HepG2 (cell line): ENCODE measurements around the gene ESYT3. TPM values are rescaled to one million over a fixed set of nuclear protein-coding genes. Genes with fewer than 3 reads are reported as not detected.

Experiments
- MXD4 ChIP-seq: IDR thresholded peaks from 2 replicates; pipeline ENCODE4 v1.6.1; 2016; ENCODE audit warnings: mild to moderate bottlenecking, missing biosample characterization, missing genetic modification reagents
- REL ChIP-seq: sonication (generic); formaldehyde crosslinking; conservative IDR thresholded peaks from 2 replicates; pipeline ENCODE4 v1.8.0; 2022; ENCODE audit warnings: mild to moderate bottlenecking, missing genetic modification reagents, moderate library complexity
- ZNF143 ChIP-seq: sonication (generic); formaldehyde crosslinking; IDR thresholded peaks from 2 replicates; pipeline ENCODE4 v1.4.0; 2020; ENCODE audit warnings: missing genetic modification reagents
- ZNF468 ChIP-seq: sonication (generic); formaldehyde crosslinking; IDR thresholded peaks from 2 replicates; pipeline ENCODE4 v1.8.0; 2022; ENCODE audit warnings: mild to moderate bottlenecking, moderate library complexity, missing genetic modification reagents
- ZNF570 ChIP-seq: sonication (generic); formaldehyde crosslinking; IDR thresholded peaks from 2 replicates; pipeline ENCODE4 v1.4.0; 2020; ENCODE audit warnings: mild to moderate bottlenecking, missing genetic modification reagents, borderline replicate concordance
- ZNF839 ChIP-seq: sonication (generic); formaldehyde crosslinking; IDR thresholded peaks from 2 replicates; pipeline ENCODE4 v1.4.0; 2020; ENCODE audit warnings: missing genetic modification reagents, mild to moderate bottlenecking, borderline replicate concordance
- polyA plus RNA-seq, 8 experiments: library from polyadenylated mRNA; depleted of rRNA in 3 of 8; stranded (reverse) in 7 of 8; unstranded in 1 of 8; fragments of >200 nt; fragmentation: Illumina TruSeq in 4 of 8; extraction: Trizol in 4 of 8; gene quantifications; 2 replicates each; pipeline versions ENCODE4 v1.2.1 to v1.2.3, GENCODE V29; 2011 to 2016; ENCODE audit warnings: low read depth in 4 of 8, missing spikeins in 1 of 8, mixed read lengths in 1 of 8; ENCODE audit not compliant: insufficient read depth in 1 of 8
- total RNA-seq, 5 experiments: library from RNA; depleted of rRNA; stranded (reverse); fragments of >200 nt; fragmentation: Illumina TruSeq; extraction: Trizol; gene quantifications; 2 replicates each; pipeline ENCODE4 v1.2.3, GENCODE V29; 2016; ENCODE audit warnings: low read depth in 1 of 5
- TF ChIP-seq, protein P1 (sequence below): sonication (generic); formaldehyde crosslinking; IDR thresholded peaks from 2 replicates; pipeline ENCODE4 v1.5.1; 2020; ENCODE audit warnings: mild to moderate bottlenecking, missing genetic modification reagents, borderline replicate concordance
- TF ChIP-seq, protein P2 (sequence below): sonication (generic); formaldehyde crosslinking; IDR thresholded peaks from 2 replicates; pipeline ENCODE4 v1.5.0; 2020; ENCODE audit warnings: missing genetic modification reagents
- TF ChIP-seq, protein P3 (sequence below): sonication (generic); formaldehyde crosslinking; conservative IDR thresholded peaks from 2 replicates; pipeline ENCODE4 v1.8.1; 2023; ENCODE audit warnings: missing genetic modification reagents
- TF ChIP-seq, protein P4 (sequence below), 2 experiments: fragments of 450-650 bp in 1 of 2; sonication (generic) in 1 of 2; formaldehyde crosslinking in 1 of 2; IDR thresholded peaks; 2 replicates each; pipeline versions ENCODE4 v1.6.1 to v1.8.0; 2016 to 2022; ENCODE audit warnings: antibody characterized with exemption in 1 of 2, mild to moderate bottlenecking in 1 of 2, missing genetic modification reagents in 1 of 2
- TF ChIP-seq, protein P5 (sequence below): sonication (generic); formaldehyde crosslinking; IDR thresholded peaks from 2 replicates; pipeline ENCODE4 v1.4.0; 2020; ENCODE audit warnings: low read depth, mild to moderate bottlenecking, missing genetic modification reagents
- TF ChIP-seq, protein P6 (sequence below): sonication (generic); formaldehyde crosslinking; IDR thresholded peaks from 2 replicates; pipeline ENCODE4 v1.4.0; 2020; ENCODE audit warnings: missing genetic modification reagents
- TF ChIP-seq, protein P7 (sequence below): IDR thresholded peaks from 2 replicates; pipeline ENCODE4 v1.6.1; 2016; ENCODE audit warnings: missing genetic modification reagents, missing compliant biosample characterization

Gene ESYT3
- total and polyA plus RNA-seq, 2 of the 13 experiments (the other 11 are each of a cell fraction or from before 2014, with no cell fraction given) = 1.5 to 4.1 TPM

DNA sequence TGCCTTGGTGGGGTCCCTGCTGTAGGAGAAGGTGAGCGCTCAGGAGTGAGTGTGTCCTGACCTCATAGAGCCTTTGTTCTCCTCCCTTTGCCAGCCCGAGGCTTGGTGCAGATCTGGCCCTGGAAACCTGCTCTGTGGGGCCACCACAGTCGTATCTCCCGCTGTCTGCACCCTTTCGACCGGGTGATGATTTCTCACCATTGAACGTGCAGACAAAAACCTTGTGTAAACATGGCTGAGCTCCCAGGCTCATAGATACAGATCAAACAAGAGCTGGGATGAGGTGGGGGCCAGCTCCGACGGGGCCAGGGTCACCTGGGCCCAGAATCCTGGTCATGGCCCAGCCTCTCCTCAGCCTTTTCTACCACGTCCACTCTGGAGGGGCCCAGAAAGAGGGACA lies 34.6 kb upstream of the ESYT3 start (continued):
- TF ChIP-seq, protein P1, sequence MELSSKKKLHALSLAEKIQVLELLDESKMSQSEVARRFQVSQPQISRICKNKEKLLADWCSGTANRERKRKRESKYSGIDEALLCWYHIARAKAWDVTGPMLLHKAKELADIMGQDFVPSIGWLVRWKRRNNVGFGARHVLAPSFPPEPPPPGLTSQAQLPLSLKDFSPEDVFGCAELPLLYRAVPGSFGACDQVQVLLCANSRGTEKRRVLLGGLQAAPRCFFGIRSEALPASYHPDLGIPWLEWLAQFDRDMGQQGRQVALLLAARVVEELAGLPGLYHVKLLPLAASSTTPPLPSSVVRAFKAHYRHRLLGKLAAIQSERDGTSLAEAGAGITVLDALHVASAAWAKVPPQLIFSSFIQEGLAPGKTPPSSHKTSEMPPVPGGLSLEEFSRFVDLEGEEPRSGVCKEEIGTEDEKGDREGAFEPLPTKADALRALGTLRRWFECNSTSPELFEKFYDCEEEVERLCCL (CRISPR knock-in tag) = no peak
- TF ChIP-seq ZNF839 (CRISPR knock-in tag) (no peak), ZNF143 (CRISPR knock-in tag) (no peak), ZNF570 (no peak), ZNF468 (CRISPR knock-in tag) (no peak), MXD4 (CRISPR knock-in tag) (no peak), REL (CRISPR knock-in tag) (no peak)
- TF ChIP-seq, protein P2, sequence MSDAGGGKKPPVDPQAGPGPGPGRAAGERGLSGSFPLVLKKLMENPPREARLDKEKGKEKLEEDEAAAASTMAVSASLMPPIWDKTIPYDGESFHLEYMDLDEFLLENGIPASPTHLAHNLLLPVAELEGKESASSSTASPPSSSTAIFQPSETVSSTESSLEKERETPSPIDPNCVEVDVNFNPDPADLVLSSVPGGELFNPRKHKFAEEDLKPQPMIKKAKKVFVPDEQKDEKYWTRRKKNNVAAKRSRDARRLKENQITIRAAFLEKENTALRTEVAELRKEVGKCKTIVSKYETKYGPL (CRISPR knock-in tag) = no peak
- TF ChIP-seq, protein P3, sequence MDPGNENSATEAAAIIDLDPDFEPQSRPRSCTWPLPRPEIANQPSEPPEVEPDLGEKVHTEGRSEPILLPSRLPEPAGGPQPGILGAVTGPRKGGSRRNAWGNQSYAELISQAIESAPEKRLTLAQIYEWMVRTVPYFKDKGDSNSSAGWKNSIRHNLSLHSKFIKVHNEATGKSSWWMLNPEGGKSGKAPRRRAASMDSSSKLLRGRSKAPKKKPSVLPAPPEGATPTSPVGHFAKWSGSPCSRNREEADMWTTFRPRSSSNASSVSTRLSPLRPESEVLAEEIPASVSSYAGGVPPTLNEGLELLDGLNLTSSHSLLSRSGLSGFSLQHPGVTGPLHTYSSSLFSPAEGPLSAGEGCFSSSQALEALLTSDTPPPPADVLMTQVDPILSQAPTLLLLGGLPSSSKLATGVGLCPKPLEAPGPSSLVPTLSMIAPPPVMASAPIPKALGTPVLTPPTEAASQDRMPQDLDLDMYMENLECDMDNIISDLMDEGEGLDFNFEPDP (CRISPR knock-in tag) = no peak
- TF ChIP-seq, protein P4, sequence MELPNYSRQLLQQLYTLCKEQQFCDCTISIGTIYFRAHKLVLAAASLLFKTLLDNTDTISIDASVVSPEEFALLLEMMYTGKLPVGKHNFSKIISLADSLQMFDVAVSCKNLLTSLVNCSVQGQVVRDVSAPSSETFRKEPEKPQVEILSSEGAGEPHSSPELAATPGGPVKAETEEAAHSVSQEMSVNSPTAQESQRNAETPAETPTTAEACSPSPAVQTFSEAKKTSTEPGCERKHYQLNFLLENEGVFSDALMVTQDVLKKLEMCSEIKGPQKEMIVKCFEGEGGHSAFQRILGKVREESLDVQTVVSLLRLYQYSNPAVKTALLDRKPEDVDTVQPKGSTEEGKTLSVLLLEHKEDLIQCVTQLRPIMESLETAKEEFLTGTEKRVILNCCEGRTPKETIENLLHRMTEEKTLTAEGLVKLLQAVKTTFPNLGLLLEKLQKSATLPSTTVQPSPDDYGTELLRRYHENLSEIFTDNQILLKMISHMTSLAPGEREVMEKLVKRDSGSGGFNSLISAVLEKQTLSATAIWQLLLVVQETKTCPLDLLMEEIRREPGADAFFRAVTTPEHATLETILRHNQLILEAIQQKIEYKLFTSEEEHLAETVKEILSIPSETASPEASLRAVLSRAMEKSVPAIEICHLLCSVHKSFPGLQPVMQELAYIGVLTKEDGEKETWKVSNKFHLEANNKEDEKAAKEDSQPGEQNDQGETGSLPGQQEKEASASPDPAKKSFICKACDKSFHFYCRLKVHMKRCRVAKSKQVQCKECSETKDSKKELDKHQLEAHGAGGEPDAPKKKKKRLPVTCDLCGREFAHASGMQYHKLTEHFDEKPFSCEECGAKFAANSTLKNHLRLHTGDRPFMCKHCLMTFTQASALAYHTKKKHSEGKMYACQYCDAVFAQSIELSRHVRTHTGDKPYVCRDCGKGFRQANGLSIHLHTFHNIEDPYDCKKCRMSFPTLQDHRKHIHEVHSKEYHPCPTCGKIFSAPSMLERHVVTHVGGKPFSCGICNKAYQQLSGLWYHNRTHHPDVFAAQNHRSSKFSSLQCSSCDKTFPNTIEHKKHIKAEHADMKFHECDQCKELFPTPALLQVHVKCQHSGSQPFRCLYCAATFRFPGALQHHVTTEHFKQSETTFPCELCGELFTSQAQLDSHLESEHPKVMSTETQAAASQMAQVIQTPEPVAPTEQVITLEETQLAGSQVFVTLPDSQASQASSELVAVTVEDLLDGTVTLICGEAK (IDR thresholded peaks at IDR 0.05) = no peak
- TF ChIP-seq, protein P4 (CRISPR knock-in tag; IDR thresholded peaks at IDR 0.05) = no peak
- TF ChIP-seq, protein P5, sequence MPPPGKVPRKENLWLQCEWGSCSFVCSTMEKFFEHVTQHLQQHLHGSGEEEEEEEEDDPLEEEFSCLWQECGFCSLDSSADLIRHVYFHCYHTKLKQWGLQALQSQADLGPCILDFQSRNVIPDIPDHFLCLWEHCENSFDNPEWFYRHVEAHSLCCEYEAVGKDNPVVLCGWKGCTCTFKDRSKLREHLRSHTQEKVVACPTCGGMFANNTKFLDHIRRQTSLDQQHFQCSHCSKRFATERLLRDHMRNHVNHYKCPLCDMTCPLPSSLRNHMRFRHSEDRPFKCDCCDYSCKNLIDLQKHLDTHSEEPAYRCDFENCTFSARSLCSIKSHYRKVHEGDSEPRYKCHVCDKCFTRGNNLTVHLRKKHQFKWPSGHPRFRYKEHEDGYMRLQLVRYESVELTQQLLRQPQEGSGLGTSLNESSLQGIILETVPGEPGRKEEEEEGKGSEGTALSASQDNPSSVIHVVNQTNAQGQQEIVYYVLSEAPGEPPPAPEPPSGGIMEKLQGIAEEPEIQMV (CRISPR knock-in tag) = peak; percentile 46; the same call in 1 of the 2 replicates
- TF ChIP-seq, protein P6, sequence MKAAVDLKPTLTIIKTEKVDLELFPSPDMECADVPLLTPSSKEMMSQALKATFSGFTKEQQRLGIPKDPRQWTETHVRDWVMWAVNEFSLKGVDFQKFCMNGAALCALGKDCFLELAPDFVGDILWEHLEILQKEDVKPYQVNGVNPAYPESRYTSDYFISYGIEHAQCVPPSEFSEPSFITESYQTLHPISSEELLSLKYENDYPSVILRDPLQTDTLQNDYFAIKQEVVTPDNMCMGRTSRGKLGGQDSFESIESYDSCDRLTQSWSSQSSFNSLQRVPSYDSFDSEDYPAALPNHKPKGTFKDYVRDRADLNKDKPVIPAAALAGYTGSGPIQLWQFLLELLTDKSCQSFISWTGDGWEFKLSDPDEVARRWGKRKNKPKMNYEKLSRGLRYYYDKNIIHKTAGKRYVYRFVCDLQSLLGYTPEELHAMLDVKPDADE = no peak
- TF ChIP-seq, protein P7, sequence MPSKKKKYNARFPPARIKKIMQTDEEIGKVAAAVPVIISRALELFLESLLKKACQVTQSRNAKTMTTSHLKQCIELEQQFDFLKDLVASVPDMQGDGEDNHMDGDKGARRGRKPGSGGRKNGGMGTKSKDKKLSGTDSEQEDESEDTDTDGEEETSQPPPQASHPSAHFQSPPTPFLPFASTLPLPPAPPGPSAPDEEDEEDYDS = no peak
